Measurements from ENCODE around the gene FAM98C.

DNA sequence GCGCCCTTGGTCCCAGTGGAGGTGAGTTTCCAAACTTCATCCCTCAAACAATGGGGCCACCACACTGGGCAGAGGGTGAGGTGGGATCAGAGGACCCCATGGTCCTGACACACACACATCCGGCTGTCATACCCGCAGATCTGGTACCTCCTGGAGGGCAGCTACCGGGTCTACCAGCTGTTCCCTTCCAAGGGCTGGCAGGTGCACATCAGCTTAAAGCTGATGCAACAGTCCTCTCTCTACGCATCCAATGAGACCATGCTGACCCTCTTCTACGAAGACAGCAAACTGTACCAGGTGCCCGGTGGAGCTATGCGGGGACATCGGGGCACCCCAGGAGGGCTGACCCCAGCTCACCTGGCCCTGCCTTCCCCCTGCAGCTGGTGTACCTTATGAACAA lies 42.5 kb upstream of the FAM98C start:
- TF ChIP-seq, protein P1, sequence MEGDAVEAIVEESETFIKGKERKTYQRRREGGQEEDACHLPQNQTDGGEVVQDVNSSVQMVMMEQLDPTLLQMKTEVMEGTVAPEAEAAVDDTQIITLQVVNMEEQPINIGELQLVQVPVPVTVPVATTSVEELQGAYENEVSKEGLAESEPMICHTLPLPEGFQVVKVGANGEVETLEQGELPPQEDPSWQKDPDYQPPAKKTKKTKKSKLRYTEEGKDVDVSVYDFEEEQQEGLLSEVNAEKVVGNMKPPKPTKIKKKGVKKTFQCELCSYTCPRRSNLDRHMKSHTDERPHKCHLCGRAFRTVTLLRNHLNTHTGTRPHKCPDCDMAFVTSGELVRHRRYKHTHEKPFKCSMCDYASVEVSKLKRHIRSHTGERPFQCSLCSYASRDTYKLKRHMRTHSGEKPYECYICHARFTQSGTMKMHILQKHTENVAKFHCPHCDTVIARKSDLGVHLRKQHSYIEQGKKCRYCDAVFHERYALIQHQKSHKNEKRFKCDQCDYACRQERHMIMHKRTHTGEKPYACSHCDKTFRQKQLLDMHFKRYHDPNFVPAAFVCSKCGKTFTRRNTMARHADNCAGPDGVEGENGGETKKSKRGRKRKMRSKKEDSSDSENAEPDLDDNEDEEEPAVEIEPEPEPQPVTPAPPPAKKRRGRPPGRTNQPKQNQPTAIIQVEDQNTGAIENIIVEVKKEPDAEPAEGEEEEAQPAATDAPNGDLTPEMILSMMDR (IDR thresholded peaks at IDR 0.05): no peak
- TF ChIP-seq YY1 (IDR thresholded peaks at IDR 0.05; ENCODE audit: low read depth) (no peak), NFIC (IDR thresholded peaks at IDR 0.05; ENCODE audit: borderline replicate concordance) (no peak), MAX (IDR thresholded peaks at IDR 0.05; ENCODE audit: low read depth) (no peak), ZBTB33 (IDR thresholded peaks at IDR 0.05; ENCODE audit: borderline replicate concordance, low read depth) (no peak), REST (IDR thresholded peaks at IDR 0.05; ENCODE audit: low read depth, low read length) (no peak), TAF1 (IDR thresholded peaks at IDR 0.05; ENCODE audit: borderline replicate concordance, low read depth, low read length) (no peak), POLR2AphosphoS5 (IDR thresholded peaks at IDR 0.05; ENCODE audit: low read depth, low read length) (no peak), TEAD4 (IDR thresholded peaks at IDR 0.05; ENCODE audit: borderline replicate concordance, insufficient read depth) (no peak)
- TF ChIP-seq, protein P2, sequence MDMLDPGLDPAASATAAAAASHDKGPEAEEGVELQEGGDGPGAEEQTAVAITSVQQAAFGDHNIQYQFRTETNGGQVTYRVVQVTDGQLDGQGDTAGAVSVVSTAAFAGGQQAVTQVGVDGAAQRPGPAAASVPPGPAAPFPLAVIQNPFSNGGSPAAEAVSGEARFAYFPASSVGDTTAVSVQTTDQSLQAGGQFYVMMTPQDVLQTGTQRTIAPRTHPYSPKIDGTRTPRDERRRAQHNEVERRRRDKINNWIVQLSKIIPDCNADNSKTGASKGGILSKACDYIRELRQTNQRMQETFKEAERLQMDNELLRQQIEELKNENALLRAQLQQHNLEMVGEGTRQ (IDR thresholded peaks at IDR 0.05; ENCODE audit: borderline replicate concordance, low read depth, low read length): no peak
